Measurements from ENCODE around the gene PITPNB. TPM values are rescaled to one million over a fixed set of nuclear protein-coding genes. Genes with fewer than 3 reads are reported as not detected.

Gene PITPNB
- total RNA-seq, 1 donor from 2014 or later: 58.6 TPM

DNA sequence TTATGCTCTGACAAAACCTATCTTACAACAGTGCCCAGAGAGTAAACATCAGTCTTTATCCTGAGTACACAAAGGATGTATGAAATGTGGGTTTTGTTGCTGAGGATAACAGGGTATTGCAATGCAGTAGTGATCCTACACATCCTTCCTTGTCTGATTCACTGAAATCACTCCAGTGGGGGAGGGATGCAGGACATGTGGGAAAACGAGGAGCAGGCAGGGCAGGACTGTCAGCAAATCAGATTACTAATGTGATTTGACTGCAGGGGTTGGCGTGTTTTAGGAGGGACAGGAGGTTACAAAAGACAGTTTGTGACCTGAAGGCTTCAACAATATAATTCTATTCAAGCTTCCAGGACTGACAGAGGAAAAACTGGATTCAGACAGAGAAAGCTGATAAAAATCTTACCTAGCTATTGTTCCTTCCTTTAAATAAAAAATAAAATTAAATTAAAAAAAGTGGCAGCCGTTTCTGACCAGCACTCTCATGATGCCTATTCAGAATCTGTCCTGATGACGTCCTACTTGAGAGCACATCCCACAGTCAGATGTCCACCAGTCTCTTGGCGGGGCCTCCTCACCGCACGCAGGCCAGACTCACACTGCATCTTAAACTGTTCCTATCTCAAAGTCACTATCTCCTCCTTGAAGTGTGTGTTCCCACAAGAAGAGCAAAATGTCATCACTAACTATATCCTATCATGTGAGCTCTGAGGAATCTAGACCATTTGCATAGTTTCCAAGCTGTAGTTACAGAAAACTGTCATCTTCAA lies 66.9 kb downstream of the PITPNB start:
- ATAC-seq (no peak), DNase-seq (no peak)
- no peak overlapping the region for H3K27ac ChIP-seq
- H3K9me3 ChIP-seq: no peaks in the 10 kb centered on the region
- no peak overlapping the region for H3K4me3 ChIP-seq
- TF ChIP-seq, protein P1, sequence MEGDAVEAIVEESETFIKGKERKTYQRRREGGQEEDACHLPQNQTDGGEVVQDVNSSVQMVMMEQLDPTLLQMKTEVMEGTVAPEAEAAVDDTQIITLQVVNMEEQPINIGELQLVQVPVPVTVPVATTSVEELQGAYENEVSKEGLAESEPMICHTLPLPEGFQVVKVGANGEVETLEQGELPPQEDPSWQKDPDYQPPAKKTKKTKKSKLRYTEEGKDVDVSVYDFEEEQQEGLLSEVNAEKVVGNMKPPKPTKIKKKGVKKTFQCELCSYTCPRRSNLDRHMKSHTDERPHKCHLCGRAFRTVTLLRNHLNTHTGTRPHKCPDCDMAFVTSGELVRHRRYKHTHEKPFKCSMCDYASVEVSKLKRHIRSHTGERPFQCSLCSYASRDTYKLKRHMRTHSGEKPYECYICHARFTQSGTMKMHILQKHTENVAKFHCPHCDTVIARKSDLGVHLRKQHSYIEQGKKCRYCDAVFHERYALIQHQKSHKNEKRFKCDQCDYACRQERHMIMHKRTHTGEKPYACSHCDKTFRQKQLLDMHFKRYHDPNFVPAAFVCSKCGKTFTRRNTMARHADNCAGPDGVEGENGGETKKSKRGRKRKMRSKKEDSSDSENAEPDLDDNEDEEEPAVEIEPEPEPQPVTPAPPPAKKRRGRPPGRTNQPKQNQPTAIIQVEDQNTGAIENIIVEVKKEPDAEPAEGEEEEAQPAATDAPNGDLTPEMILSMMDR (IDR thresholded peaks at IDR 0.05): no peak
- intact Hi-C loops (cut with DNase I): no loop called here
- peaks cover 64% of the 10 kb centered on the region for H3K36me3 ChIP-seq
- H3K4me1 ChIP-seq: peaks cover 30% of the 10 kb centered on the region
- no peaks in the 10 kb centered on the region for H3K27me3 ChIP-seq (ENCODE audit: low read depth)

DNA sequence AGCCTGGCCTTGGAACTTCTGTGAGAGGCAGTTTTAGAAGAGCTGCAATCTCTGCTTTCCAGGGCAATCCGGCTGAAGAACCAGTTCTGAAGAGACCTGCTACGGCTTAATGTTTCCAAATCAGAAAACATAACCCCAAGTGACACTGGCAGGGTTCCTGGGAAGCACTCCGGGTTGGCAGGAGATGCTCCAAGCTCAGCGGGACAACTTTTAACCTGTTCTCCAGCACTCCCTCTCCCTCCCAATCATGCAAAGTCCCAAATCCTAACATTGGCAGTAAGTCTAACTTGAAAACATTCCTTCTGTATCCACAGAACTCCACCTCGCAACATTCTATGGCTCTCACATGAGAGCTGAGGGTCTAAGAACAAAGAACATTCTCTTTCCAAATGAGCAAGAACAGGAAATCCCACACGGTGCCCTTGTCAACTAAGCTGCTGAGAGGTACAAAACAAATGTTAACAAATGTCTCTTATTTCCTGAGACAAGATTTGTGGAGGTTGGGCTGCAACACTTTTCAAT lies 69.0 kb downstream of the PITPNB start:
- H3K4me1 ChIP-seq: peaks cover 30% of the 10 kb centered on the region
- intact Hi-C loops (cut with DNase I): no loop called here
- H3K9me3 ChIP-seq: no peaks in the 10 kb centered on the region
- TF ChIP-seq, protein P1 (IDR thresholded peaks at IDR 0.05): no peak
- no peak for DNase-seq
- no peaks in the 10 kb centered on the region for H3K27me3 ChIP-seq (ENCODE audit: low read depth)
- no peak overlapping the region for H3K4me3 ChIP-seq
- no peak overlapping the region for H3K27ac ChIP-seq
- H3K36me3 ChIP-seq: peaks cover 43% of the 10 kb centered on the region
- ATAC-seq: peak; percentile 39 to 47

DNA sequence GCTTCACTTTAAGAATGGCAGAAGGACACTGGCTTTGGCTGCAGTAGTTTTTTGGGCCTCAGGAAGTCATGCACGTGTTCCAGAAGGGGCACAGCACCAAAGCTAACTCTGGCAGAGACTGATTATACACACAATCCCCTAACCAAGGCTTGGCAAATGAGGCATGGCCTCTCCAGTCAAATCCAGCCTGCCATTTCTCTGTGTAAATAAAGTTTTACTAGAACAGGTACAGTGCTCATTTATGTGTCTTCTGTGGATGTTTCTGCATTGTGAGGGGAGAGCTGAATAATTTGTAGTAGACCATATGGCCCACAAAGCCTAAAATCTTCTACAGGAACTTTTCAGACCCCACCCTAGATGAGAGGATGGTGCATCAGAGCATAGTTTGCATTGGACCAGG lies 71.1 kb downstream of the PITPNB start:
- Histone ChIP-seq H3K4me1 (peaks cover 21% of the 10 kb centered on the region), H3K4me3 (no peak overlapping the region), H3K9me3 (no peaks in the 10 kb centered on the region), H3K36me3 (peaks cover 25% of the 10 kb centered on the region), H3K27ac (no peak overlapping the region), H3K27me3 (ENCODE audit: low read depth) (no peaks in the 10 kb centered on the region)
- intact Hi-C loops (cut with DNase I): no loop called here
- DNase-seq: no peak
- ATAC-seq: no peak
- TF ChIP-seq, protein P1 (IDR thresholded peaks at IDR 0.05): no peak

DNA sequence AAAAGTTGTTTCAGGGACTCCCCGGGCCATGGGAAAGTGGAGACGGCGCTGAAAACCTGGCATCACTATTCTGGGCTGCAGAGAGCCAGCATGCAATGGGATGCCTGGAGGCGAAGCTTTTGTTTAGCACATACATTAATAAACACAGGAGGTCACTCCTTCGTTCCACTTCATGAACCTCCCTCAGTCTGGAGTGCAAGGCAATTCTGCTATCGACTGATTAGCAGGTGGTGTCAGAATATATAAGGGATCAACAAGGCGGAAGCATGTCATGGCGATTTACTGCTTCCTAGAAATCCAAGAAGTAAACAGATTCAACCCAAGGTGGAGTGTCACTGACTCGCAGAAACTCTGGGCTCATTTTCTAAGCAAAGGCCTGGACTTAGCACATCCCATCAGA lies 72.1 kb downstream of the PITPNB start:
- no peak for ATAC-seq
- no peak for DNase-seq
- peaks cover 14% of the 10 kb centered on the region for H3K36me3 ChIP-seq
- no peak overlapping the region for H3K27ac ChIP-seq
- H3K9me3 ChIP-seq: no peaks in the 10 kb centered on the region
- H3K27me3 ChIP-seq (ENCODE audit: low read depth): no peaks in the 10 kb centered on the region
- no peak overlapping the region for H3K4me3 ChIP-seq
- TF ChIP-seq, protein P1 (IDR thresholded peaks at IDR 0.05): no peak
- H3K4me1 ChIP-seq: peaks cover 26% of the 10 kb centered on the region
- intact Hi-C loops (cut with DNase I): no loop called here

DNA sequence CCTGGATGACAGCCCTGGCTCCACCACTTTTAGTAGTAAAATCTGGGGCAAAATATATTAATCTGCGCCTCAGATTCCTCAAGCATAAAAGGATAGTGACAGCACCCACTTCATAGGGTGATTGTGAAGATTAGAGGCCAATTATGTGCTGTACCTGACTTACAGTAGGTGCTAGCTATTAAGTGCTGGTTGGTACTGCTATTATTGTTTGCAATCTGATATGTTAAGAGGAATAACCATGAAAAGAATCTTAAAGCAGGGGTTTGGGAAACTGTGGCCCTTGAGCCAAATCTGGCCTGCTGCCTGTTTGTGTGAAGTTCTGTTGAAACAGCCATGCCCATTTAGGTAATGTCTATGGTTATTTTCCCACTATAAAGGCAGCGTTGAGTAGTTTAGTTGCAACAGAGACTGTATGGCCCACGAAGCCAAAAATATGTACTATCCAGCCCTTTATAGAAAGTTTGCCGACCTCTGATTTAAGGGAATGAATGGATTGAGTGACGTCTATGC lies 72.8 kb downstream of the PITPNB start:
- peaks cover 8% of the 10 kb centered on the region for H3K36me3 ChIP-seq

More for the DNA sequence above, 72.8 kb downstream of the PITPNB start:
- Histone ChIP-seq H3K4me3 (no peak overlapping the region), H3K27ac (no peak overlapping the region), H3K4me1 (peaks cover 26% of the 10 kb centered on the region), H3K9me3 (no peaks in the 10 kb centered on the region), H3K27me3 (ENCODE audit: low read depth) (no peaks in the 10 kb centered on the region)
- ATAC-seq (peak in 1 of 2 donors; percentile 64), DNase-seq (no peak)
- TF ChIP-seq, protein P1 (IDR thresholded peaks at IDR 0.05): no peak
- intact Hi-C loops (cut with DNase I): no loop called here
